Type B pancreatic cell (in vitro differentiated cells): ENCODE measurements around the gene MVB12A. TPM values are rescaled to one million over a fixed set of nuclear protein-coding genes. Genes with fewer than 3 reads are reported as not detected.

Experiments used
- DNase-seq: peaks from one replicate; pipeline ENCODE4 v3.0.0; 2021; ENCODE audit warnings: mixed read lengths; ENCODE audit not compliant: unreplicated experiment; ENCODE audit errors: extremely low spot score
- H3K27ac Mint-ChIP-seq: 2 replicates; pipeline ENCODE4 v1.8.0; 2021; ENCODE audit warnings: mild to moderate bottlenecking, mixed read lengths
- H3K27me3 Mint-ChIP-seq: 2 replicates; pipeline ENCODE4 v1.8.0; 2021; ENCODE audit warnings: mixed read lengths
- H3K36me3 Mint-ChIP-seq: 2 replicates; pipeline ENCODE4 v1.8.0; 2021; ENCODE audit warnings: mixed read lengths
- H3K4me1 Mint-ChIP-seq: one replicate; pipeline ENCODE4 v1.8.0; 2021; ENCODE audit warnings: mixed read lengths; ENCODE audit not compliant: unreplicated experiment
- H3K4me3 Mint-ChIP-seq: 2 replicates; pipeline ENCODE4 v1.8.0; 2021; ENCODE audit warnings: mild to moderate bottlenecking, mixed read lengths
- H3K9me3 Mint-ChIP-seq: 2 replicates; pipeline ENCODE4 v1.8.0; 2021; ENCODE audit warnings: mixed read lengths
- CTCF ChIP-seq: fragments of 200-600 bp; sonication (generic); conservative IDR thresholded peaks from 2 replicates; pipeline ENCODE4 v1.5.0; 2021; ENCODE audit warnings: antibody characterized with exemption, mild to moderate bottlenecking
- total RNA-seq: library from RNA; stranded (reverse); gene quantifications from 2 replicates; pipeline ENCODE4 v1.2.1, GENCODE V29; 2021; ENCODE audit warnings: low replicate concordance

Gene MVB12A
- total RNA-seq, 1 donor from 2014 or later: 37.7 TPM

GRCh38 chr19:17393002-17393401 is 26.8 kb upstream of the MVB12A start:
- Mint-ChIP-seq H3K4me1 (peaks cover 9% of the 10 kb centered on the region), H3K36me3 (no peaks in the 10 kb centered on the region), H3K27ac (no peak overlapping the region), H3K9me3 (no peaks in the 10 kb centered on the region), H3K27me3 (peaks cover 20% of the 10 kb centered on the region), H3K4me3 (no peak overlapping the region)
- TF ChIP-seq CTCF: no peak
- no peak for DNase-seq

- no peak for TF ChIP-seq CTCF
- no peaks in the 10 kb centered on the region for H3K36me3 Mint-ChIP-seq
Measured at GRCh38 chr19:17393914-17394313, 25.9 kb upstream of the MVB12A start, which contains the start of gene CCDC194. Gene CCDC194, minus strand, starts transcription at chr19:17394196. Its CDS starts 38 bp downstream, at chr19:17394158.

GRCh38 chr19:17394891-17395415 is 24.9 kb upstream of the MVB12A start:
- Mint-ChIP-seq H3K36me3 (no peaks in the 10 kb centered on the region), H3K27ac (no peak overlapping the region), H3K9me3 (no peaks in the 10 kb centered on the region), H3K4me3 (no peak overlapping the region), H3K27me3 (peaks cover 9% of the 10 kb centered on the region), H3K4me1 (peaks cover 9% of the 10 kb centered on the region)
- no peak for DNase-seq
- peak; percentile 73 for TF ChIP-seq CTCF

More at GRCh38 chr19:17393914-17394313, 25.9 kb upstream of the MVB12A start, which contains the start of gene CCDC194:
- DNase-seq: no peak
- Mint-ChIP-seq H3K27ac (no peak within 1 kb of the TSS), H3K4me3 (no peak within 1 kb of the TSS), H3K27me3 (peaks cover 18% of the 10 kb centered on the region), H3K9me3 (no peaks in the 10 kb centered on the region), H3K4me1 (peaks cover 9% of the 10 kb centered on the region)

- H3K4me3 Mint-ChIP-seq: no peak overlapping the region
- no peaks in the 10 kb centered on the region for H3K4me1 Mint-ChIP-seq
- no peak for TF ChIP-seq CTCF
- DNase-seq: no peak
- H3K9me3 Mint-ChIP-seq: no peaks in the 10 kb centered on the region
- H3K27ac Mint-ChIP-seq: no peak overlapping the region
- peaks cover 4% of the 10 kb centered on the region for H3K27me3 Mint-ChIP-seq
- H3K36me3 Mint-ChIP-seq: no peaks in the 10 kb centered on the region
Measured at GRCh38 chr19:17398902-17399527, 20.8 kb upstream of the MVB12A start.

- Mint-ChIP-seq H3K36me3 (no peaks in the 10 kb centered on the region), H3K27me3 (peaks cover 4% of the 10 kb centered on the region), H3K4me1 (peaks cover 2% of the 10 kb centered on the region), H3K27ac (no peak overlapping the region), H3K9me3 (no peaks in the 10 kb centered on the region), H3K4me3 (no peak overlapping the region)
- no peak for TF ChIP-seq CTCF
- DNase-seq: no peak
Measured at GRCh38 chr19:17401628-17402027, 18.2 kb upstream of the MVB12A start.
